ENCODE measurements around the gene RNMT. TPM values are rescaled to one million over a fixed set of nuclear protein-coding genes. Genes with fewer than 3 reads are reported as not detected.

RNMT gene
- total and polyA plus RNA-seq, 2 experiments from 2014 or later: 40.7 to 188 TPM

GRCh38 chr18:13811993-13812392, 85.5 kb downstream of the RNMT start:
- H3K4me3 Mint-ChIP-seq: no peak overlapping the region
- no peaks in the 10 kb centered on the region for H3K36me3 ChIP-seq (ENCODE audit: insufficient read depth)
- peaks cover 2% of the 10 kb centered on the region for H3K27me3 Mint-ChIP-seq (ENCODE audit: insufficient read depth, low read depth, poor library complexity)
- peak overlapping the region; percentile 50; the same call in 1 of the 2 replicates for H3K4me2 ChIP-seq
- no peak overlapping the region for H3K4me3 ChIP-seq
- no peak overlapping the region for H3K27ac ChIP-seq (ENCODE audit: low read depth)
- no peaks in the 10 kb centered on the region for H3K79me2 ChIP-seq (replicated peaks; ENCODE audit: insufficient read depth)
- peaks cover 8% of the 10 kb centered on the region for H3F3A ChIP-seq (replicated peaks; ENCODE audit: low read depth)
- peaks cover 7% of the 10 kb centered on the region; the same call in 1 of the 2 replicates for H3K9me2 ChIP-seq (ENCODE audit: insufficient read depth)
- H3K4me1 ChIP-seq (ENCODE audit: insufficient read depth): peaks cover 43% of the 10 kb centered on the region
- H3K9me3 Mint-ChIP-seq: no peaks in the 10 kb centered on the region
- ATAC-seq: peak; percentile 19
- peak; percentile 16 to 33; a peak in 2 of 4 replicates for TF ChIP-seq CTCF (conservative IDR thresholded peaks at IDR 0.05; ENCODE audit: low read depth in 2 of 2)
- TF ChIP-seq ZNF114 (CRISPR knock-in tag; IDR thresholded peaks at IDR 0.05): no peak
- no peak for TF ChIP-seq CREB1 (CRISPR knock-in tag; IDR thresholded peaks at IDR 0.05; ENCODE audit: low read depth)
- no peaks in the 10 kb centered on the region for H3K27me3 ChIP-seq (ENCODE audit: insufficient read depth)
- H3K4me1 Mint-ChIP-seq: peaks cover 50% of the 10 kb centered on the region
- peak overlapping the region; percentile 73; the same call in 1 of the 2 replicates for H3K27ac Mint-ChIP-seq
- H4K20me1 ChIP-seq (replicated peaks; ENCODE audit: insufficient read depth): no peaks in the 10 kb centered on the region
- H2AFZ ChIP-seq: no peak overlapping the region; the same call in 1 of the 2 replicates
- no peaks in the 10 kb centered on the region for H3K36me3 Mint-ChIP-seq (ENCODE audit: low read depth)
- peak; percentile 62 for DNase-seq (ENCODE audit: low spot score)

- Mint-ChIP-seq H3K36me3 (ENCODE audit: low read depth) (no peaks in the 10 kb centered on the region; the same call in 2 of the 3 replicates), H3K27ac (peak overlapping the region; percentile 50; the same call in 1 of the 2 replicates), H3K9me3 (no peaks in the 10 kb centered on the region), H3K4me1 (peaks cover 42% of the 10 kb centered on the region), H3K4me3 (no peak overlapping the region), H3K27me3 (ENCODE audit: insufficient read depth, low read depth, poor library complexity) (peaks cover 2% of the 10 kb centered on the region)
- TF ChIP-seq REST (IDR thresholded peaks at IDR 0.05; ENCODE audit: unreplicated experiment) (no peak), CTCF (conservative IDR thresholded peaks at IDR 0.05; ENCODE audit: low read depth in 2 of 2) (peak; percentile 77 to 91)
- Histone ChIP-seq H3K27me3 (ENCODE audit: insufficient read depth) (no peaks in the 10 kb centered on the region), H2AFZ (no peak overlapping the region), H3K9me2 (ENCODE audit: insufficient read depth) (0 out of 2 replicates have a peak, but pooled peaks cover 7% of the 10 kb centered on the region), H4K20me1 (replicated peaks; ENCODE audit: insufficient read depth) (no peaks in the 10 kb centered on the region), H3F3A (replicated peaks; ENCODE audit: low read depth) (peaks cover 8% of the 10 kb centered on the region; the same call in 1 of the 2 replicates), H3K4me1 (ENCODE audit: insufficient read depth) (peaks cover 35% of the 10 kb centered on the region), H3K27ac (ENCODE audit: low read depth) (no peak overlapping the region), H3K79me2 (replicated peaks; ENCODE audit: insufficient read depth) (no peaks in the 10 kb centered on the region), H3K36me3 (ENCODE audit: insufficient read depth) (no peaks in the 10 kb centered on the region), H3K4me2 (no peak overlapping the region), H3K4me3 (no peak overlapping the region)
- ATAC-seq (peak; percentile 53), DNase-seq (ENCODE audit: low spot score) (peak; percentile 82)
Measured at GRCh38 chr18:13813271-13813849, 86.9 kb downstream of the RNMT start.

Small RNA genes lying within 50 kb of the gene (small RNA-seq; reads per million reads assigned to genes)
- gene AP001525.1 (ENCODE audit: low replicate concordance) (not detected), gene RN7SL362P (ENCODE audit: low replicate concordance) (not detected)

Other genes with a start within 250 kb of the RNMT start
- 17.3 and 17.9 TPM in 2 replicates for gene FAM210A, start 115 bp upstream of the RNMT start, total RNA-seq (2014; rRNA removed; shearing (Covaris generic))
- 13.1 and 17.2 TPM in 2 replicates for gene FAM210A, start 115 bp upstream of the RNMT start, polyA plus RNA-seq (2016; fragmentation: Nextera tagmentation; extraction: Ambion mirVana)
- 0.54 TPM in 1 of 2 replicates, not detected in the other for gene MC5R, start 97.5 kb downstream of the RNMT start, total RNA-seq (2014; rRNA removed; shearing (Covaris generic))
- gene MC5R, start 97.5 kb downstream of the RNMT start, polyA plus RNA-seq (2016; fragmentation: Nextera tagmentation; extraction: Ambion mirVana): 0.11 and 0.21 TPM in 2 replicates
- not detected in 2 replicates for gene MC2R, start 188.9 kb downstream of the RNMT start, total RNA-seq (2014; rRNA removed; shearing (Covaris generic))
- not detected in 2 replicates for gene MC2R, start 188.9 kb downstream of the RNMT start, polyA plus RNA-seq (2016; fragmentation: Nextera tagmentation; extraction: Ambion mirVana)